GM12873 (cell line): ENCODE data around the gene PTPN1.

Source experiments
- CTCF ChIP-seq: IDR thresholded peaks from 2 replicates; pipeline ENCODE4 v1.5.1; 2012; ENCODE audit warnings: low read depth, mild to moderate bottlenecking, moderate library complexity, low read length, control low read depth; ENCODE audit not compliant: insufficient read depth; ENCODE audit errors: missing control alignments

Gene PTPN1

GRCh38 chr20:50487397-50487796, 22.8 kb upstream of the PTPN1 start:
- no peak for TF ChIP-seq CTCF

- TF ChIP-seq CTCF: no peak
Measured at GRCh38 chr20:50488236-50488806, 21.9 kb upstream of the PTPN1 start.

- no peak for TF ChIP-seq CTCF
Measured at GRCh38 chr20:50491168-50491567, 19.0 kb upstream of the PTPN1 start.

GRCh38 chr20:50491926-50492634, 18.1 kb upstream of the PTPN1 start:
- no peak for TF ChIP-seq CTCF

- no peak for TF ChIP-seq CTCF
Measured at GRCh38 chr20:50493881-50494253, 16.3 kb upstream of the PTPN1 start.

- no peak for TF ChIP-seq CTCF
Measured at GRCh38 chr20:50494428-50494827, 15.8 kb upstream of the PTPN1 start.

GRCh38 chr20:50496773-50497385, 13.3 kb upstream of the PTPN1 start:
- TF ChIP-seq CTCF: no peak
